GM12872 (cell line): ENCODE measurements around the gene SMARCA1.

Experiments
- CTCF ChIP-seq: IDR thresholded peaks from 3 replicates; pipeline ENCODE4 v1.5.1; 2011; ENCODE audit warnings: low read depth, mild to moderate bottlenecking, low read length, moderate library complexity; ENCODE audit not compliant: insufficient read depth

The SMARCA1 gene

GRCh38 chrX:129523079-129523911 lies at the start of gene SMARCA1:
SMARCA1 (minus strand) TSS chrX:129523490; CDS start chrX:129523370, 120 bp downstream.
- no peak for TF ChIP-seq CTCF

GRCh38 chrX:129572422-129572821 lies 49.1 kb upstream of the SMARCA1 start:
- no peak for TF ChIP-seq CTCF

- TF ChIP-seq CTCF = no peak
Observed at GRCh38 chrX:129568349-129568748, 45.1 kb upstream of the SMARCA1 start.

GRCh38 chrX:129566073-129566472 lies 42.8 kb upstream of the SMARCA1 start:
- no peak for TF ChIP-seq CTCF

- no peak for TF ChIP-seq CTCF
Observed at GRCh38 chrX:129565046-129565650, 41.9 kb upstream of the SMARCA1 start.

GRCh38 chrX:129561453-129561852 lies 38.2 kb upstream of the SMARCA1 start:
- no peak for TF ChIP-seq CTCF

GRCh38 chrX:129559783-129560182 lies 36.5 kb upstream of the SMARCA1 start:
- TF ChIP-seq CTCF = no peak
